ENCODE measurements around the gene PKNOX1.
"Not testable (repeated sequence)": the region's sequence is repeated elsewhere in the genome, so short reads cannot be mapped to it uniquely, and the experiment has no call there.

GRCh38 chr21:42997983-42998382 lies 23.6 kb downstream of the PKNOX1 start:
- not testable (repeated sequence) for TF ChIP-seq CTCF, POLR2A (IDR thresholded peaks at IDR 0.05)

All from esophagus squamous epithelium (tissue), 4 donors.